Vagina (tissue), 2 donors: ENCODE data around the gene TLR5. TPM values are rescaled to one million over a fixed set of nuclear protein-coding genes. Genes with fewer than 3 reads are reported as not detected.

Experiments
- DNase-seq, 2 donors: peaks; one replicate each; pipeline ENCODE4 v3.0.0-alpha.2; 2017; ENCODE audit errors: extremely low spot score in 2 of 2
- H3K27ac ChIP-seq: fragments of 200-600 bp; sonication (generic); one replicate; pipeline ENCODE4 v1.5.1; 2019
- H3K27me3 ChIP-seq: fragments of 200-600 bp; sonication (generic); one replicate; pipeline ENCODE4 v1.5.1; 2019
- H3K36me3 ChIP-seq, 2 donors: fragments of 200-600 bp; sonication (generic); one replicate each; pipeline ENCODE4 v1.5.1; 2017 to 2019
- H3K4me1 ChIP-seq: fragments of 200-600 bp; sonication (generic); one replicate; pipeline ENCODE4 v1.5.1; 2019
- H3K4me3 ChIP-seq, 2 donors: fragments of 200-600 bp; sonication (generic); 1 replicate in 1 of 2; 2 replicates in 1 of 2; pipeline ENCODE4 v1.5.1; 2016 to 2019
- H3K9me3 ChIP-seq: fragments of 200-600 bp; sonication (generic); one replicate; pipeline ENCODE4 v1.5.1; 2019
- POLR2A ChIP-seq, 2 donors: fragments of 450-650 bp; IDR thresholded peaks; one replicate each; pipeline ENCODE4 v1.6.1; 2017; ENCODE audit warnings: antibody characterized with exemption in 2 of 2, mild to moderate bottlenecking in 2 of 2, moderate library complexity in 2 of 2
- POLR2AphosphoS5 ChIP-seq, 2 donors: sonication (generic); formaldehyde crosslinking; IDR thresholded peaks; one replicate each; pipeline ENCODE4 v1.9.0; 2017; ENCODE audit warnings: antibody characterized with exemption in 2 of 2, mild to moderate bottlenecking in 2 of 2, low read depth in 1 of 2; ENCODE audit not compliant: insufficient read depth in 1 of 2
- intact Hi-C: fragments of 100-400 bp; cut with DNase I; formaldehyde crosslinking; loops from one replicate; pipeline ENCODE4 v1.15.1; 2023
- total RNA-seq: library from RNA; depleted of rRNA; stranded (reverse); fragments of >200 nt; gene quantifications from one replicate; pipeline ENCODE4 v1.2.3, GENCODE V29; 2016
- TF ChIP-seq, protein P1 (sequence below), 3 experiments: fragments of 450-650 bp in 2 of 3; fragments of 200-600 bp in 1 of 3; sonication (generic) in 1 of 3; IDR thresholded peaks; one replicate each; pipeline ENCODE4 v1.5.1; 2017 to 2019; ENCODE audit warnings: antibody characterized with exemption in 3 of 3, mild to moderate bottlenecking in 2 of 3, moderate library complexity in 2 of 3

Gene TLR5
- total RNA-seq, 1 donor from 2014 or later, result 15.2 TPM

GRCh38 chr1:223126741-223127140 is 16.3 kb downstream of the TLR5 start:
- Histone ChIP-seq H3K4me1 (peaks cover 14% of the 10 kb centered on the region), H3K9me3 (no peaks in the 10 kb centered on the region), H3K4me3 (no peak overlapping the region), H3K27ac (no peak overlapping the region), H3K27me3 (no peaks in the 10 kb centered on the region), H3K36me3 (no peaks in the 10 kb centered on the region)
- no peak for DNase-seq
- intact Hi-C loops, result no loop called here
- TF ChIP-seq POLR2AphosphoS5 (IDR thresholded peaks at IDR 0.05; ENCODE audit: insufficient read depth in 1 of 2, low read depth in 1 of 2) (no peak), POLR2A (IDR thresholded peaks at IDR 0.05) (no peak)
- TF ChIP-seq, protein P1, sequence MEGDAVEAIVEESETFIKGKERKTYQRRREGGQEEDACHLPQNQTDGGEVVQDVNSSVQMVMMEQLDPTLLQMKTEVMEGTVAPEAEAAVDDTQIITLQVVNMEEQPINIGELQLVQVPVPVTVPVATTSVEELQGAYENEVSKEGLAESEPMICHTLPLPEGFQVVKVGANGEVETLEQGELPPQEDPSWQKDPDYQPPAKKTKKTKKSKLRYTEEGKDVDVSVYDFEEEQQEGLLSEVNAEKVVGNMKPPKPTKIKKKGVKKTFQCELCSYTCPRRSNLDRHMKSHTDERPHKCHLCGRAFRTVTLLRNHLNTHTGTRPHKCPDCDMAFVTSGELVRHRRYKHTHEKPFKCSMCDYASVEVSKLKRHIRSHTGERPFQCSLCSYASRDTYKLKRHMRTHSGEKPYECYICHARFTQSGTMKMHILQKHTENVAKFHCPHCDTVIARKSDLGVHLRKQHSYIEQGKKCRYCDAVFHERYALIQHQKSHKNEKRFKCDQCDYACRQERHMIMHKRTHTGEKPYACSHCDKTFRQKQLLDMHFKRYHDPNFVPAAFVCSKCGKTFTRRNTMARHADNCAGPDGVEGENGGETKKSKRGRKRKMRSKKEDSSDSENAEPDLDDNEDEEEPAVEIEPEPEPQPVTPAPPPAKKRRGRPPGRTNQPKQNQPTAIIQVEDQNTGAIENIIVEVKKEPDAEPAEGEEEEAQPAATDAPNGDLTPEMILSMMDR (IDR thresholded peaks at IDR 0.05), result no peak

DNA sequence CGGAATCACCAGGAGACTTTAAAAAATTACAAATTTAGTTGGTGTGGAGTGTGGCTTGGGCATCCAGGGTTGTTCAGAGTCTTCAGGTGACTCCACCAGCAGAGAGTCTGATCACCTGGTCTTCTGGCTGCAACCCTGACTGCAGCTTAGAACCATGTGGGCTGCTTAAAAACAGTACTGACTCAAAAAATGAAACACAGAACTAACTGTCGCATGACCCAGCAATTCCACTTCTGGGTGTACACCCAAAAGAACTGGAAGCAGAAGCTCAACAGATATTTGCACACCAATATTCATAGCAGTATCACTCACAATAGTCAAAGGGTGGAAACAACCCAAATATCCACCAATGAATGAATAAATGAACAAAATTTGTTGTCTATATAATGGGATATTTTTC is 17.3 kb downstream of the TLR5 start:
- Histone ChIP-seq H3K27ac (no peak overlapping the region), H3K36me3 (no peaks in the 10 kb centered on the region), H3K4me1 (peaks cover 14% of the 10 kb centered on the region), H3K27me3 (no peaks in the 10 kb centered on the region), H3K9me3 (no peaks in the 10 kb centered on the region), H3K4me3 (no peak overlapping the region)
- TF ChIP-seq POLR2A (IDR thresholded peaks at IDR 0.05) (no peak), POLR2AphosphoS5 (IDR thresholded peaks at IDR 0.05; ENCODE audit: insufficient read depth in 1 of 2, low read depth in 1 of 2) (no peak)
- TF ChIP-seq, protein P1 (IDR thresholded peaks at IDR 0.05), result no peak
- intact Hi-C loops, result no loop called here
- no peak for DNase-seq

GRCh38 chr1:223123011-223123610 is 19.9 kb downstream of the TLR5 start:
- no peaks in the 10 kb centered on the region for H3K27me3 ChIP-seq
- intact Hi-C loops, result no loop called here
- no peaks in the 10 kb centered on the region for H3K36me3 ChIP-seq
- TF ChIP-seq POLR2AphosphoS5 (IDR thresholded peaks at IDR 0.05; ENCODE audit: insufficient read depth in 1 of 2, low read depth in 1 of 2) (no peak), POLR2A (IDR thresholded peaks at IDR 0.05) (no peak)
- TF ChIP-seq, protein P1 (IDR thresholded peaks at IDR 0.05), result no peak
- no peaks in the 10 kb centered on the region for H3K9me3 ChIP-seq
- H3K27ac ChIP-seq, result no peak overlapping the region
- H3K4me3 ChIP-seq, result no peak overlapping the region
- H3K4me1 ChIP-seq, result no peaks in the 10 kb centered on the region
- no peak for DNase-seq

- intact Hi-C loops, result no loop called here
- Histone ChIP-seq H3K27ac (no peak overlapping the region), H3K27me3 (no peaks in the 10 kb centered on the region), H3K4me1 (no peaks in the 10 kb centered on the region), H3K4me3 (no peak overlapping the region), H3K36me3 (no peaks in the 10 kb centered on the region), H3K9me3 (no peaks in the 10 kb centered on the region)
- no peak for TF ChIP-seq POLR2AphosphoS5 (IDR thresholded peaks at IDR 0.05; ENCODE audit: insufficient read depth in 1 of 2, low read depth in 1 of 2)
- TF ChIP-seq, protein P1 (IDR thresholded peaks at IDR 0.05), result no peak
- TF ChIP-seq POLR2A (IDR thresholded peaks at IDR 0.05), result no peak
- DNase-seq, result no peak
These were observed 24.6 kb downstream of the TLR5 start for GRCh38 chr1:223118418-223118817.

DNA sequence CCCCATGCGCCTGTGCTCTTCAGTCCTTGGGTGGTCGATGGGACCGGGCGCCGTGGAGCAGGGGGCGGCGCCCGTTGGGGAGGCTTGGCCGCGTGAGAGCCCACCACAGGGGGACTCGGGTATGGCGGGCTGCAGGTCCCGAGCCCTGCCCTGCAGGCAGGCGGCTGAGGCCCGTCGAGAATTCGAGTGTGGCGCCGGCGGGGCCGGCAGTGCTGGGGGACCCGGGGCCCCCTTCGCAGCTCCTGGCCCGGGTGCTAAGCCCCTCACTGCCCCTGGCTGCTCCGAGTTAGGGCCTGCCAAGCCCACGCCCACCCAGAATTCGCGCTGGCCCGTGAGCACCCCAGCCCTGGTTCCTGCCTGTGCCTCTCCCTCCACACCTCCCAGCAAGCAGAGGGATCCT is 26.1 kb downstream of the TLR5 start:
- intact Hi-C loops, result no loop called here
- no peak overlapping the region for H3K4me3 ChIP-seq
- DNase-seq, result no peak
- no peaks in the 10 kb centered on the region for H3K27me3 ChIP-seq
- no peak for TF ChIP-seq POLR2A (IDR thresholded peaks at IDR 0.05)
- TF ChIP-seq, protein P1 (IDR thresholded peaks at IDR 0.05), result no peak
- TF ChIP-seq POLR2AphosphoS5 (IDR thresholded peaks at IDR 0.05; ENCODE audit: insufficient read depth in 1 of 2, low read depth in 1 of 2), result no peak
- H3K36me3 ChIP-seq, result no peaks in the 10 kb centered on the region
- H3K27ac ChIP-seq, result no peak overlapping the region
- H3K4me1 ChIP-seq, result no peaks in the 10 kb centered on the region
- H3K9me3 ChIP-seq, result no peaks in the 10 kb centered on the region
